ENCODE measurements around the gene ZNF311.
A peak's percentile ranks its signal among the peaks of the same experiment; 100 is the strongest.

ZNF311 gene

GRCh38 chr6:29009358-29009757 lies 4.2 kb upstream of the ZNF311 start:
- no peak for DNase-seq (ENCODE audit: low read depth)
- no peak overlapping the region for H3K4me3 ChIP-seq (ENCODE audit: low read length)
- no peak for TF ChIP-seq CTCF (IDR thresholded peaks at IDR 0.05; ENCODE audit: insufficient read depth, low read depth, low read length, missing control alignments)

GRCh38 chr6:29008089-29008488 lies 3.0 kb upstream of the ZNF311 start:
- no peak for TF ChIP-seq CTCF (IDR thresholded peaks at IDR 0.05; ENCODE audit: insufficient read depth, low read depth, low read length, missing control alignments)
- no peak overlapping the region for H3K4me3 ChIP-seq (ENCODE audit: low read length)
- DNase-seq (ENCODE audit: low read depth) = no peak

GRCh38 chr6:28996844-28997510 lies 8.1 kb downstream of the ZNF311 start:
- DNase-seq (ENCODE audit: low read depth) = peak; percentile 20
- no peak overlapping the region for H3K4me3 ChIP-seq (ENCODE audit: low read length)
- TF ChIP-seq CTCF (IDR thresholded peaks at IDR 0.05; ENCODE audit: insufficient read depth, low read depth, low read length, missing control alignments) = no peak

GRCh38 chr6:28995093-28995650 lies 9.9 kb downstream of the ZNF311 start:
- no peak for TF ChIP-seq CTCF (IDR thresholded peaks at IDR 0.05; ENCODE audit: insufficient read depth, low read depth, low read length, missing control alignments)
- DNase-seq (ENCODE audit: low read depth) = no peak
- H3K4me3 ChIP-seq (ENCODE audit: low read length) = no peak overlapping the region

GRCh38 chr6:28988536-28989311 lies 16.4 kb downstream of the ZNF311 start:
- DNase-seq (ENCODE audit: low read depth) = peak; percentile 68
- H3K4me3 ChIP-seq (ENCODE audit: low read length) = peak overlapping the region; percentile 44
- peak; percentile 37 for TF ChIP-seq CTCF (IDR thresholded peaks at IDR 0.05; ENCODE audit: insufficient read depth, low read depth, low read length, missing control alignments)

GRCh38 chr6:28985462-28986164 lies 19.5 kb downstream of the ZNF311 start:
- no peak for TF ChIP-seq CTCF (IDR thresholded peaks at IDR 0.05; ENCODE audit: insufficient read depth, low read depth, low read length, missing control alignments)
- DNase-seq (ENCODE audit: low read depth) = peak; percentile 99
- H3K4me3 ChIP-seq (ENCODE audit: low read length) = peak overlapping the region; percentile 47
